Hepatic stellate cell (primary cell): ENCODE data around the gene ACSL4.
"Not testable (repeated sequence)": the region's sequence is repeated elsewhere in the genome, so short reads cannot be mapped to it uniquely, and the experiment has no call there.

ENCODE experiments used
- DNase-seq: peaks from one replicate; pipeline ENCODE4 v3.0.0; 2011; ENCODE audit warnings: low spot score

ACSL4 gene

GRCh38 chrX:109667986-109668385 is 65.1 kb downstream of the ACSL4 start:
- no peak for DNase-seq

GRCh38 chrX:109660435-109661143 is 72.5 kb downstream of the ACSL4 start:
- no peak for DNase-seq

GRCh38 chrX:109658391-109658790 is 74.7 kb downstream of the ACSL4 start:
- DNase-seq: no peak

GRCh38 chrX:109657364-109657763 is 75.7 kb downstream of the ACSL4 start:
- not testable (repeated sequence) for DNase-seq

GRCh38 chrX:109656774-109657173 is 76.3 kb downstream of the ACSL4 start:
- no peak for DNase-seq

- DNase-seq: no peak
These were observed 77.4 kb downstream of the ACSL4 start for GRCh38 chrX:109655502-109656201.

- no peak for DNase-seq
These were observed 78.4 kb downstream of the ACSL4 start for GRCh38 chrX:109654516-109655109.

GRCh38 chrX:109644671-109645070 is 88.4 kb downstream of the ACSL4 start:
- not testable (repeated sequence) for DNase-seq

GRCh38 chrX:109643687-109644086 is 89.4 kb downstream of the ACSL4 start:
- no peak for DNase-seq

- no peak for DNase-seq
These were observed 94.9 kb downstream of the ACSL4 start for GRCh38 chrX:109638158-109638557.

- DNase-seq: not testable (repeated sequence)
These were observed 95.6 kb downstream of the ACSL4 start for GRCh38 chrX:109637477-109637876.

- DNase-seq: no peak
These were observed 97.9 kb downstream of the ACSL4 start for GRCh38 chrX:109635146-109635545.

- peak; percentile 15 for DNase-seq
These were observed 100.1 kb downstream of the ACSL4 start for GRCh38 chrX:109632906-109633504.

- DNase-seq: no peak
These were observed 103.7 kb downstream of the ACSL4 start for GRCh38 chrX:109629310-109629709.

GRCh38 chrX:109626637-109627036 is 106.4 kb downstream of the ACSL4 start:
- DNase-seq: no peak

GRCh38 chrX:109624641-109625616 is 108.1 kb downstream of the ACSL4 start, which contains the start of gene KCNE5:
Gene KCNE5 (minus strand): TSS chrX:109625172. CDS start chrX:109625020, 152 bp downstream.
- DNase-seq: no peak

GRCh38 chrX:109623997-109624396 is 109.1 kb downstream of the ACSL4 start:
- DNase-seq: no peak

GRCh38 chrX:109622270-109622669 is 110.8 kb downstream of the ACSL4 start:
- no peak for DNase-seq

- DNase-seq: no peak
These were observed 113.3 kb downstream of the ACSL4 start for GRCh38 chrX:109619771-109620170.

- no peak for DNase-seq
These were observed 118.1 kb downstream of the ACSL4 start for GRCh38 chrX:109614951-109615350.

- DNase-seq: no peak
These were observed 131.6 kb downstream of the ACSL4 start for GRCh38 chrX:109601486-109601885.
